Stimulated activated memory B cell treated with anti-CD40 and anti-IgM and Interleukin-4, amounts not matched to agents 10 μg/mL and 1 μg/mL and 100 μg/mL, for 72 hours (primary cell): ENCODE results near the gene BMPER.
A peak's percentile ranks its signal among the peaks of the same experiment; 100 is the strongest.

Experiments
- ATAC-seq: fragments of 150-1000 bp; cut with Tn5 transposase; 2 replicates; pipeline ENCODE4 v1.10.0; 2021
- H3K27ac Mint-ChIP-seq: one replicate; pipeline ENCODE4 v1.8.0; 2022; ENCODE audit warnings: mild to moderate bottlenecking, mixed read lengths
- H3K27me3 Mint-ChIP-seq: one replicate; pipeline ENCODE4 v1.8.0; 2022; ENCODE audit warnings: mixed read lengths
- H3K36me3 Mint-ChIP-seq: one replicate; pipeline ENCODE4 v1.8.0; 2022; ENCODE audit warnings: mixed read lengths
- H3K4me1 Mint-ChIP-seq: one replicate; pipeline ENCODE4 v1.8.0; 2022; ENCODE audit warnings: mixed read lengths
- H3K4me3 Mint-ChIP-seq: one replicate; pipeline ENCODE4 v1.8.0; 2022; ENCODE audit warnings: mild to moderate bottlenecking, moderate library complexity, mixed read lengths
- H3K9me3 Mint-ChIP-seq: one replicate; pipeline ENCODE4 v1.8.0; 2022; ENCODE audit warnings: mixed read lengths

The BMPER gene

DNA sequence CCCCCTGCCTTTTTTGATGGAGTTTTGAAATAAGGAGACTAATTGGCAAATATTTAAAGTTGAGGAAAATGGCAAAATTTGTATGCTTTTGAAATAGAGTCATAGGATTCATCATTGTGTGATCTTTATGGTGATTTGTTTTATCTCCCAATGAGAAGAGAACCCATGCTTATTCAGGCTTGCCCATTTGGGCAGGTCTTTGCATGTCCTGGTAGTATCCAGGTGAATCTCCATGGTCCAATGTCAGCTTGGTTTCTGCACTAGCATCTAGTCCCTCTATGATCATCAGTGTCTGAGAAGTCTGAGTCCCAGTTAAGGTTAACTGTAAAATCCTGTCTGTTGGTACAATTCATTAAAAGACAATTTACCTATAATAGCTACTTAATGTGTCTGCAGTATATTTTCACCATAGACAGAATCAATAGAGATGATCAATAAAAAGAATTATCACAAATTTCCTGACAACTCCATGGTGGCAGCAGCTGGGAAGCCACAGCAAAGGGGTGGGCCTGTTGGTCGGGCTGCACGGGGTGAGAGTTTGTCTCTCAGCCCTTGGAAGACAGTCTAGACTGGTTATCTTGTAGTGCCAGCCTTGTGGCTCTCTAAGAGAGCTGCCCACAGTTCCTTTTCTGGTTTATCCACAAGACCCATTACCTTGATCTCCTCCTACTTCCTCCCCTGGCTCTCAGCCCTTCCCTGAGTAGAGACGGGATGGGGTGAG, 22.2 kb upstream of the BMPER start:
- no peaks in the 10 kb centered on the region for H3K27me3 Mint-ChIP-seq
- no peaks in the 10 kb centered on the region for H3K36me3 Mint-ChIP-seq
- H3K4me3 Mint-ChIP-seq = no peak overlapping the region
- no peak for ATAC-seq
- no peaks in the 10 kb centered on the region for H3K9me3 Mint-ChIP-seq
- no peaks in the 10 kb centered on the region for H3K4me1 Mint-ChIP-seq
- H3K27ac Mint-ChIP-seq = no peak overlapping the region

DNA sequence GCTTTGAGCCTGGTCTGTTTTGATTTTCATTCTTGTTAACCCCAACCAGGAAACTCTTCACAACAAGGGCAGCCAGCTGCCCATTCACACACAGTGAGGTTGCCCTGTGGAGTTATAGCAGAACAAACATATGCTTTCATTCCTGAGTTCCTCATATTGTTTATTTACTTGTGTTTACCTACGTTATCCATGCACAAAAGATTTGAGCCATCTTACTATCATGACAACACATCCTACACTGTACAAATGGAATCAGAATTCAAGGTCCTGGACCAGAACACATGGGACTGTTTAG, 21.7 kb upstream of the BMPER start:
- ATAC-seq = no peak
- no peak overlapping the region for H3K4me3 Mint-ChIP-seq
- no peak overlapping the region for H3K27ac Mint-ChIP-seq

DNA sequence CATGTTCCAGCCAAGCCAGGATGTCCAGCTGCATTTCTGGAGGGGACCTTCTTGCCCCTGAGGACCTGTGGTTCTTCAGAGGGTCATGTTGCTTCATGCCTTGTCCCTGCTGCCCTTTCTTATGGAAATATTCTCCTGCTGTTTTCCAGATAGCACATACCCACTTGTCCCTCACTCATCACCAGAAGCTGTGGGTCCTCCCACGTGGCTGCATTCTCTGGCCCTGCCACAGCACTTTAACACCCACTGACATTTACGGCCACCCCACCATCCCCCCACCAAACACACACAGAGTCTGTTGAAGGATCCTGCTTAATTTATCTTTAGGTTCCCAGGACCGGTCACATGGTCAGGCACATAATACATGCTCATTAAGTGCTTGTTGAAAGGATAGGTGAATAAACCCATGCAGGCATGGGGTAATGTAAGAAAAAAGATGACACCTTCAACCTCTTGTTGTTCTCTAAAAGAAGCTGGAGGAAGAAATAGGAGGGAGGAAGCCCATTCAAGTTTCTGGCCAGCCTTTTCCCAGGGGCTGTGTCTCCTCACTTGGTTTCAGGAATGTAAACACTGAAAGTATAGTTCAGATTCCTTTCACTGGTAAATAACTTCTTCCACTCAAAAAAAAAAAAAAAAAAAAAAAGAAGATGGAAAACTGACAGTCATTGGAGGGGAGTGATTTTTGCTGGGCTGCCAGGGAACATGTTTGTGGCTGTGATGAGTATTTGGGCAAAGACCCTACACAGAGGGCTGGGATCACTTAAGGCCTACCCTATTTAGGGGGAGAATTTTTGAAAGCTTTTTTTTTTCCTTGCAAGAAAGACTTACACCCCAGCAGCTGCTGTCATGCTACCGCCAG, 19.8 kb upstream of the BMPER start:
- Mint-ChIP-seq H3K27ac (no peak overlapping the region), H3K4me1 (no peaks in the 10 kb centered on the region), H3K27me3 (no peaks in the 10 kb centered on the region), H3K9me3 (no peaks in the 10 kb centered on the region), H3K4me3 (no peak overlapping the region), H3K36me3 (no peaks in the 10 kb centered on the region)
- no peak for ATAC-seq

More for the DNA sequence above, 21.7 kb upstream of the BMPER start:
- Mint-ChIP-seq H3K9me3 (no peaks in the 10 kb centered on the region), H3K4me1 (no peaks in the 10 kb centered on the region), H3K27me3 (no peaks in the 10 kb centered on the region), H3K36me3 (no peaks in the 10 kb centered on the region)

DNA sequence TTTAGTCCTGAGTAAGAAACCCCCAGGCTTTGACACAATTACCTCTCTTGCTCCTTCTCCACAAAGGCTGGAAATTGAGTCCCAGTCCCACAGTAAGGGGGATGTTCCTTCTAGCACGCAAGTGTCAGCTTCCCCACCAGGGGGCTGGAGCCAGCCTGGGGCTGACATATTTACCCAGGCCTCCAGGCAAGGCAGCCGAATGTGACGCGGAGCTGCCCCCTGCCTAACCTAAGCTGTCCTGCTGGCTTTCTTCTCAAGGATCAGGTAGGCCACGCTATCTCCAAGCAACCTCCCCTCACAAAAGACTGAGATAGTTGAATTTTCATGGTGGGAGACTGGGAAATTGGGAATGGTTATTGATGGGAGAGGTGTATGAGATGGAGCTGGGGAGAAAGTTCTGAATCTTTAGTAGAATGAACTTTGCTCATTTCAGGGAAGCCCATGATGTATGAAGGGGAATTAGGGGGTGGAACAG, 19.2 kb upstream of the BMPER start:
- ATAC-seq = no peak
- no peaks in the 10 kb centered on the region for H3K4me1 Mint-ChIP-seq
- H3K27me3 Mint-ChIP-seq = no peaks in the 10 kb centered on the region
- H3K9me3 Mint-ChIP-seq = no peaks in the 10 kb centered on the region
- H3K4me3 Mint-ChIP-seq = no peak overlapping the region
- H3K36me3 Mint-ChIP-seq = no peaks in the 10 kb centered on the region
- H3K27ac Mint-ChIP-seq = no peak overlapping the region

DNA sequence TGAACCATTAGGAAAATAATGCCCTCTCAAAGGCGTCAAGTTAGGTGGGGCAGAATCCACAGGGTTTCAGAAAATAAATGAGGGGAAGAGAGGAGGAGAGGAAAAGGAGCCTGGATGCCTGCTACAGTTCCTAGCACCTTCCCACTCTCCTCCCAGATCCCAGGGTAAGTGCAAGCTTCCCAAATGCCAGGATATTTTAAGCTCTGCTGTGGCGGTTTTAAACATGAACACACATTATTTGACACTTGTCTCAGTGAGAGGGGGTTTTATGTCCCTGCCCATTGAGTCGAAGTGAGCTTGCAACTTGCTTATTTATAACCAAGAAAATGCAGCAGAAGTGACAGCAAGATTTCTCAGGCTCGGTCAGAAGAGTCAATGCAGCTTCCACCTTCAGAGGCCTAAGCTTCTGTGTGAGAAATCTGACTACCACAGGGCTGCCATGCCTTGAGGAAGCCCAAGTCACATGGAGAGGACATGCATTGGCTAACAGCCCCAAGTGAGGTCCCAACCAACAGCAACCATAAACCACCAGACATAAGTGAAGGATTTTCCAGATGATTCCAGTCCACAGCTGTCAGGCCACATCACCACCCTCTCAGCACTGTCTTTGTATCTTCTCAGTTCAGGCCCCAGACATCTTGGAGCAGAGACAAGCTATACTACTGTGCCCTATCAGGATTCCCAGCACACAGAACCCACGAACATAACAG, 17.9 kb upstream of the BMPER start:
- Mint-ChIP-seq H3K36me3 (no peaks in the 10 kb centered on the region), H3K27me3 (peaks cover 4% of the 10 kb centered on the region), H3K4me1 (no peaks in the 10 kb centered on the region), H3K4me3 (no peak overlapping the region), H3K27ac (no peak overlapping the region), H3K9me3 (no peaks in the 10 kb centered on the region)
- no peak for ATAC-seq

DNA sequence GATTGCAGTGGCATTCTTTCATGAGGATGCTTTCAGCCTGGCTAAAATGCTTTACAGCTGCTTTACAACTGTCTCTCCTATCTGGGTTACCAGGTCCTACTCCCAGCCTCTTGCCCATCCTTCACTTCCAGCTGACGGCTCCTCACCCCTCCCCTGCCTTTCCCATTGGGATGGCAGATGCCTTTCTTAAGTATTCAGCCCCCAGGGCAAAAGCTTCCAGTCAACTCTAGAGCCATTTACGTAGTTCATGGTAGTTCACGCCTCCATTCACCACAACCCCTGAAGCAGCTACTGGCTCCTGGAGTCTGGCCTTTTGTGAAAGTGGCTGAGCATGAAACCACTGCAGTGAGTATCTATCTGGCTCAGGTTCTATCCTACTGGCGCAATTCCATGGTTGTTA, 17.2 kb upstream of the BMPER start:
- Mint-ChIP-seq H3K36me3 (no peaks in the 10 kb centered on the region), H3K9me3 (no peaks in the 10 kb centered on the region), H3K4me1 (no peaks in the 10 kb centered on the region), H3K27ac (no peak overlapping the region), H3K4me3 (no peak overlapping the region), H3K27me3 (peaks cover 12% of the 10 kb centered on the region)
- ATAC-seq = no peak

DNA sequence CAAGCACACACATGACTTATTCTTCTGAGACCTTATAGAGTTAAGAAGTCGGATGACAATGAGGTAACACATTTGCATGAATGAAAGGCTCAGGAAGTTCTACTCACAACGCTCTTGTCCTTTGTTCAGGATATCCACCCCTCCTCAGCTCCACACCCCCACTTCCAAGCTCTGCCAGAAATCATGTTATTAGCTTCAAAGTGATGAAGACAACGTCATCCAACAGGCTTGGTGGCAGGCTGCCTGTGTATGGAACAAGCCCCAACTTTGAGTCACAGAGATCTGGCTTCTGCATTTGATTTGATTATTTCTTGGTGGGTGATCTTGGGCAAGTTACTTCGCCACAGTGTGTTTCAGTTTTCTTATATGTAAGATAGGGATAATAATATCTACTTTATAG, 12.4 kb upstream of the BMPER start:
- H3K4me3 Mint-ChIP-seq = no peak overlapping the region
- H3K27me3 Mint-ChIP-seq = peaks cover 45% of the 10 kb centered on the region
- H3K36me3 Mint-ChIP-seq = no peaks in the 10 kb centered on the region
- H3K4me1 Mint-ChIP-seq = peaks cover 9% of the 10 kb centered on the region
- peaks cover 2% of the 10 kb centered on the region for H3K9me3 Mint-ChIP-seq
- ATAC-seq = no peak
- H3K27ac Mint-ChIP-seq = no peak overlapping the region

DNA sequence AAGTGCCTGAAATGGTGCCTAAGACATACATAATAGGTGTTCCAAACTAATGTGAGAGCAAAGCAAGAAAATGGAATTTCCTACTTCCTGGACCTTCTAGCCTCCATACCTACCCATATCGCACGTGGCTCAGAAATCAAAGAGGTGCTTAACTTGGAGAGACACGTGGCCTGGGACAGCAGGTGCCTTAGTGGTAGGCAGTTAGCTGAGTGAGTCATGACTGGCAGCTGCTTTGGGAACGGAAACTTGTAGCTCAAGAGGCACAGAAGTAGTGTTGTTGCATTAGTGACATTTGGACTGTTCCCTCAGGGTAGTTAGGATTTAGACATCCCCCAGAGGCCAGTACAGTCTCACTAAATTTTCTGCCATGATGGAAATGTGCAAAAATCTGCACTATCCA, 12.0 kb upstream of the BMPER start:
- H3K9me3 Mint-ChIP-seq = peaks cover 2% of the 10 kb centered on the region

DNA sequence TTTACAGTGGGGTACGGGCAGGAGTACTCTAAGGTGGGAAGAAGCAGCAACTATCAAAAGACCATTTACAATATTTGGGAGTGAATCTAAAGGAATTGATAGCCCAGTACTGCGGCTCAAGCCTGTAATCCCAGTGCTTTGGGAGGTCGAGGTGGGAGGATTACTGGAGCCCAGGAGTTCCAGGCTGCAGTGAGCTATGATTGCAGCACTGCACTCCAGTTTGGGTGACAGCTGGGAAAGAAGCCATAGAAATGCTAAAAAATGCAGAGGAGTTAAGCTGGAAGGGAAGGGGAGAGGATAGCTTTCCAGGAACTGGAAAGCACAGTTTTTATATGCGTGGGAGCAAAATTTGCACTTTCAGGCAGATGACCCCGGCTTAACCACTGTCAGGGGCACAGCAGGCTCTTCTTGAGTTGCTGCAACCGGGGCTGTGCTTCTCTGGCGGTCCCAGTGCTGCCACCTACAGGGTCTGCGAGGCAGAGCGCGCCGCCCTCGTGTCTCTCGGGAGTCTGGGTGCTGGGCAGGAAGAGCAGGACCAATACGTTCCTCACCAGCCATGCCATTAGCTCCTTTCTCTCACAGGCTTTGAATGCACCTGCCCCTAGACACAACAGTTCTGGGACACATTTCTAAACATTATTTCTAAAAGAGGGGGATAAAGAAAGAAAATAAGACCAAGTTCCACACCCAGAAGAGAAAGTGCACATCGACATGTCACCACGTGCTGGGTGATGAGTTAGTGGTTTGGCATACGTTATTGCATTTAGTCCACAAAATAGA, 10.1 kb upstream of the BMPER start:
- peaks cover 2% of the 10 kb centered on the region for H3K9me3 Mint-ChIP-seq

More for the DNA sequence above, 12.0 kb upstream of the BMPER start:
- Mint-ChIP-seq H3K27ac (no peak overlapping the region), H3K27me3 (peaks cover 49% of the 10 kb centered on the region), H3K36me3 (no peaks in the 10 kb centered on the region), H3K4me3 (no peak overlapping the region), H3K4me1 (peaks cover 9% of the 10 kb centered on the region)
- ATAC-seq = no peak

DNA sequence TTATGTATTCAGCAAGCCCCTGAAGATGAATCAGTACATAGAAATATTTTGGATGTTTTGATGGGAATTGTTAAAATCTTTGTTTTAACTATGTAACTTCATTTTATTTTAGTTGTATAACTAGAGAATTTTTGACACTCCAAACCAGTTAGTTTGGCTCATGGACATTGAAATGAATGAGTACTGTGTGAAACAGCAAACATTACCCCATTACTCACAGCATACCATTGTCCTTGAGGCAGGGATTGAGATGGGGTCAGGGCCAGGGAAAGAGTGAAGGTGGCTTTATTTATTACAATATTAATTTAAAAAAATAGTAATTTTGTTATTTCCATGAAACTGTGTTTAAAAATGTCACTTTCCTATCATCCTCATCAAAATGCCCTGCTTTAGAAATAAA, 4.8 kb upstream of the BMPER start:
- Mint-ChIP-seq H3K27ac (no peak overlapping the region), H3K27me3 (peaks cover 77% of the 10 kb centered on the region), H3K4me3 (no peak overlapping the region), H3K9me3 (peaks cover 2% of the 10 kb centered on the region), H3K36me3 (no peaks in the 10 kb centered on the region), H3K4me1 (peaks cover 13% of the 10 kb centered on the region)
- no peak for ATAC-seq

More for the DNA sequence above, 10.1 kb upstream of the BMPER start:
- peaks cover 61% of the 10 kb centered on the region for H3K27me3 Mint-ChIP-seq
- H3K27ac Mint-ChIP-seq = no peak overlapping the region
- peaks cover 9% of the 10 kb centered on the region for H3K4me1 Mint-ChIP-seq
- peak; percentile 85 for ATAC-seq
- H3K36me3 Mint-ChIP-seq = no peaks in the 10 kb centered on the region
- no peak overlapping the region for H3K4me3 Mint-ChIP-seq

DNA sequence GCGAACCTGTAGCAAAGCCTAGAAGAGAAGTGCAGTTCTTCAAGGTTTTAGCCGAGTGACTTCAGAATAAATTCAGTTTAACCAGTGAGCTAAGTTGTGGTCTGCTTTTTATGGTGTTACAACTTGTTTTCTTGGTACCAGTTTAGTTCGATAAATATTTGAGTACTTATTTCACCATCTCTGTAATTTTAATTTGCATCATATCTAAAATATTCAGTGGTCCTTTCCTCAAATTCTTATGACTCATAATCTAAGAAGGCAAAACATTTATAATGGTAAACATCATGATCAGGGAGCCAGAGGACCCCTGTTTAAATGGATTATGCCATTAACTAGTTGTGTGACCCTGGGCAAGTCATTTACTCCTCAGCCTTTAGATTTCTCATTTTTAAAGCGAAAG, 4.1 kb upstream of the BMPER start:
- peaks cover 81% of the 10 kb centered on the region for H3K27me3 Mint-ChIP-seq
- no peak overlapping the region for H3K4me3 Mint-ChIP-seq
- ATAC-seq = no peak
- H3K9me3 Mint-ChIP-seq = peaks cover 2% of the 10 kb centered on the region
- H3K36me3 Mint-ChIP-seq = no peaks in the 10 kb centered on the region
- no peak overlapping the region for H3K27ac Mint-ChIP-seq
- H3K4me1 Mint-ChIP-seq = peaks cover 11% of the 10 kb centered on the region

DNA sequence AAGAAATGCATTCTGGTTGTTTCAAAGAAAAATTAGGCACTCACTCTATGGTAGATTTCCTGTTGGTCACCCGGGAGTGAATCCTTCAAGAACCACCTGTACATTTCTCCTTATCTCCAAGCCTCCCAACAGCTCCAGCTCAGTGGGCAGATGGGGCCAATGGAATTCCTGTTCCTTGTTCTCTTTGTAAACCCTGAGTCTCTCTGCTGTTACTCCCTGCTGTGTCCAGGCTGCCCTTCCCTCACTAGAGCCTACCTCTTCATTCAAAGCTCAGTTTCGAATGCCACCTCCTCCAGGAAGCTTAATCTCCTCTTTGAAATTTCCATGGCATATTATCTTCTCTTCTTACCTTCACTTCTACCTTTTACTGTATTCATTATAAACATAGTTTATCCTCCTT, 3.5 kb upstream of the BMPER start:
- no peak for ATAC-seq
- H3K27me3 Mint-ChIP-seq = peaks cover 86% of the 10 kb centered on the region
- H3K9me3 Mint-ChIP-seq = no peaks in the 10 kb centered on the region
- no peak overlapping the region for H3K27ac Mint-ChIP-seq
- no peak overlapping the region for H3K4me3 Mint-ChIP-seq
- H3K4me1 Mint-ChIP-seq = peaks cover 11% of the 10 kb centered on the region
- no peaks in the 10 kb centered on the region for H3K36me3 Mint-ChIP-seq

DNA sequence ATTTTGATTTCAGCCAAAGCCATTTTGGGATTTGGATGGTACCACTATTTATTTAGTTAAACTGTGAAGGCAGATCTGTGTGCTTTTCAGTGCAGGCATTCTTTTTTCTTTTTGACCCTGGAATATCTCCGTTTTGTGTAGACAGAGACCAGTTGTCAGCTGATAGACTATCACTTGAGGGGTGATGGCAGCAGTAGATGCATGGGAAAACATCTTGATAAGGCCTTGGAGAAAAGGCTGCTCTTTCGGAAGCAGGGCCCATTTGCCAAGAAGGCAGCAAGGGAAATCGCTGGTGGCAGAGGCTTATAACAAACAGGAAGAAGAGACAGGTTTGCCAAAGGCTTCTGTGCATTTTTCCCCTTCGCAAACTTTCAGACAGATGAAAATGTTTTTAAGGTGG, 2.6 kb upstream of the BMPER start:
- Mint-ChIP-seq H3K9me3 (no peaks in the 10 kb centered on the region), H3K36me3 (no peaks in the 10 kb centered on the region), H3K4me1 (peaks cover 11% of the 10 kb centered on the region), H3K4me3 (no peak overlapping the region), H3K27me3 (peaks cover 88% of the 10 kb centered on the region), H3K27ac (no peak overlapping the region)
- no peak for ATAC-seq

DNA sequence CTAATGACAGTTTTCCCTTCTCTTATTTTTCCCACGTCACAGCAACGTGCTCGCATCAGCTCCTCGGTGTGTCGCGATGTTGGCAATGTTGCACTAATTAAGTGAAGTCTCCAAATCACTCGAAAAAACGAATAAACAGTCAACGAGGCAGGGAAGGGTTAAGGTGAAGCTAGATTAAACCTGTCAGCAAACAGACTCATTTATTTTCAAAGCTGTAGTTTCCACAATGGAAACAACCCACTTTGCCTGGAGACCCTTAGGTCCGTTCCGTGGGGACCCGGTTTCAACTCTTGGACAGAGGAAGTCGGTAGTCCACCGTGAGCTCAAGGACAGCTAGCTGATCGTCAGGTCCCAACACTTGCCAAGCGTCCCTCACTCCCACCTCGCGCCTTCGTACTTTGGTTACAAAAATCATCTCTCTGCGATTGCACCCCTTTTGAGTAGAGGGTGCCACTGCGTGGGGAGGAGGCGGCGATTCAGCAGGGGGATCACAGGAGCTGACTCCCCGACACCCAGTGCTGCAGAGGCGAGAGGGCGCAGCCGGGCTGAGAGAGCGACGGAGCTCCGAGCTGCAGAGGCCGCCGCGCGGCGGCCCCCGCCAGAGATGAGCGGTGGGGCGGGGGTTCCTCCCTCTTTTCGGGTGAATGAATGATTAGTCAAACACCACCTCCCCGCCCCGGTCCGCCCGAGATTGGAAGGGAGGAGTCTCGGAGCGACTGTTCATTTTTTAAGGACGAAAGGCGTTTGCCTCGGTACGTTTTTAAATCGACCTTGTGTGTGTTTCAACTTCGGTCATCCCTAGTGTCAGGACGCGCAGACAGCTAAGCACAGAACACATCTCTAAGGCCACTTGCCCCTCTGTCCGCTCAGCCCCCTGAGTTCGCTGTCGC, 1.3 kb upstream of the BMPER start:
- H3K27me3 Mint-ChIP-seq = peaks cover 88% of the 10 kb centered on the region
- H3K4me1 Mint-ChIP-seq = peaks cover 11% of the 10 kb centered on the region
- no peak overlapping the region for H3K27ac Mint-ChIP-seq
- H3K9me3 Mint-ChIP-seq = no peaks in the 10 kb centered on the region
- ATAC-seq = peak; percentile 48
- peak overlapping the region; percentile 78 for H3K4me3 Mint-ChIP-seq
- no peaks in the 10 kb centered on the region for H3K36me3 Mint-ChIP-seq
